Superior temporal gyrus (tissue), 1 donor: ENCODE measurements around the gene OR4Q2.
"Not testable (repeated sequence)": the region's sequence is repeated elsewhere in the genome, so short reads cannot be mapped to it uniquely, and the experiment has no call there.

ENCODE experiments used
- DNase-seq: peaks from one replicate; pipeline ENCODE4 v3.0.0-alpha.2; 2016; ENCODE audit errors: extremely low spot score

OR4Q2 gene

DNA sequence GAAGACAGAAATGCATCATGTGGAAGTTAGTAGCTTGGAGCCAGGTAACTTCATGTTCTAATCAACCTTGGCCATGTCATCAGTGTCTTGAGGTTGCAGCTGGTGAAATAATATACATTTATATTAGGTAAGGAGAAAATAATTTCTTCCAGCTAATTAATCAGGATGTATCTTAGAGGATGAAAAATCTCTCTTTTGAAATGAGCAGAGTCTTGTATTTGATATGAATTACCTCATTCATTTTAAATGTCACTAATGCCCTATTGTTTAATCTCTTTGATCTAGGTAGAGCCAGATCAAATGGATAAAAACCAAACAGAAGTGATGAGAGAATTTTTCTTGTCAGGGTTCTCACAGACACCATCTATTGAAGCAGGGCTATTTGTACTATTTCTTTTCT is at the start of gene OR4Q2:
Gene OR4Q2 (plus strand): TSS at position 301 of the 400 bp plus-strand sequence.
- no peak for DNase-seq

DNA sequence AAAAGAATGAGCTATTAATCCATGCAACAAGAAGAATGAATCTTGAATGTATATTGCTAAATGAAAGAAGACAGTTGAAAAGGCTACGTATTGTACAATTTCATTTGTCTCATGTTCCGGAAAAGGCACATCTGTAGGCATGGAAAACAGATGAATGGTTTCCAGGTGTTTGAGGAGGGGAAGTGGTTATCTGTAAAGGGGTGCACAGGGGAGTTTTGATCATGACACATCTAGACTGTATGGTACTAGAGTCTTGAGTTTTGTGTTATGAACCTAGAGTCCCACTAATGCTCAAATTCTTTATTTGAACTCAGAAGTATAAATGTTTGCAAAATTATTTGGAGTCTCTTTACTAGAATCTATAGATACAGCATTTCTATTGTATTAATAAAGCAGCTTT is 32.2 kb upstream of the OR4Q2 start:
- DNase-seq, result not testable (repeated sequence)

DNA sequence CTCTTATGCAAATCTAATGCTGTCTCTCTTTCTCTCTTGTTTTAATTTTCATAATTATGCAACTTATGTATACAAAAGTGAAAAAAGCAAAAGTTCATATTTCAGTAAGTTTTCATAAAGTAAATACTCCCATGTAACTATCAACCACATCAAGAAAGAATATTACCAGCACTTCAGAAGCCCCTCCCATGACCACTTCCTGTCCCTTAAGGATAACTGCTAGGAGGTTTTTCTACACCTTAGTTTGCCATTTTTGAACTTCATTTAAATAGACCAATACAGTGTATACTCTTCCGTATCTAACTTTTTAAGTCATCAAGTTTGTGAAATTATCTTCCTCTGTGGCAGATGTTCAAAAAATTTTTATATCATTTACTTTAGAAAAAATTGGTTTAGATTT is 27.1 kb upstream of the OR4Q2 start:
- no peak for DNase-seq

DNA sequence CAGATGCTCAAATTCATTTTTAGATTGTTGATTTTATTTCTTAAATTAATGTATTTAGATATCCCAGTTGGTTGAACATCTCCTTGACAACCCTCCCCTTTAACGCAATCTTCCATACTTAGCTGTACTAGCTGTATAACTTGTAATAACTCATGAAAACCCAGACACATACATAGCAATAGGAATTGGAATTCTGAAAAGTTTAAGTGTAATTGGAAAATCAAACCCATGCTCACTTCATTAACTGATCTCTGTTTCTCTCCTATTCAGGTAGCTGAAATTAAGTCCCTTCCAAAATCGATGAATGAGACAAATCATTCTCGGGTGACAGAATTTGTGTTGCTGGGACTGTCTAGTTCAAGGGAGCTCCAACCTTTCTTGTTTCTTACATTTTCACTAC is 26.7 kb upstream of the OR4Q2 start, which contains the start of gene OR4K15:
Gene OR4K15 (plus strand): TSS at position 301 of the 400 bp plus-strand sequence. CDS start 0 bp downstream, at position 301.
- DNase-seq, result no peak

DNA sequence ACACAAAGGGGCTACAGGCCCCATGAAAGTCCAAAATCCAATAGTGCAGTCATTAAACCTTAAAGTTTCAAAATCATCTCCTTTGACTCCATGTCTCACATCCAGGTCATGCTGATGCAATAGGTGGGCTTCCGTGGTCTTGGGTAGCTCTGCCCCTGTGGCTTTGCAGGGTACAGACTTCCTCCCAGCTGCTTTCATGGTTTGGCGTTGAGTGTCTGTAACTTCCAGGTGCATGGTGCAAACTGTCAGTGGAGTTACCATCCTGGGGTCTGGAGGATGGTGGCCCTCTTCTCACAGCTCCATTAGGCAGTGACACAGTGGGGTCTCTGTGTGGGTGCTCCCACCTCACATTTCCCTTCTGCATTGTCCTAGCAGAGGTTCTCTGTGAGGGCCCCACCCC is 8.5 kb upstream of the OR4Q2 start:
- no peak for DNase-seq

DNA sequence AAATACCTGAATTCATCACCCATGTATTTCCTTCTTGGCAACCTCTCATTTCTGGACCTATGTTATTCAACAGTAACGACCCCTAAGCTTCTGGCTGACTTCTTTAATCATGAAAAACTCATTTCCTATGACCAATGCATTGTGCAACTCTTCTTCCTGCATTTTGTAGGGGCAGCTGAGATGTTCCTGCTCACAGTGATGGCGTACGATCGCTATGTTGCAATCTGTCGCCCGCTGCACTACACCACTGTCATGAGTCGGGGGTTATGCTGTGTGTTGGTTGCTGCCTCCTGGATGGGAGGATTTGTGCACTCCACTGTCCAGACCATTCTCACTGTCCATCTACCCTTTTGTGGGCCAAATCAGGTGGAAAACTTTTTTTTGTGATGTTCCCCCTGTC is 356 bp downstream of the OR4Q2 start:
- DNase-seq, result no peak

DNA sequence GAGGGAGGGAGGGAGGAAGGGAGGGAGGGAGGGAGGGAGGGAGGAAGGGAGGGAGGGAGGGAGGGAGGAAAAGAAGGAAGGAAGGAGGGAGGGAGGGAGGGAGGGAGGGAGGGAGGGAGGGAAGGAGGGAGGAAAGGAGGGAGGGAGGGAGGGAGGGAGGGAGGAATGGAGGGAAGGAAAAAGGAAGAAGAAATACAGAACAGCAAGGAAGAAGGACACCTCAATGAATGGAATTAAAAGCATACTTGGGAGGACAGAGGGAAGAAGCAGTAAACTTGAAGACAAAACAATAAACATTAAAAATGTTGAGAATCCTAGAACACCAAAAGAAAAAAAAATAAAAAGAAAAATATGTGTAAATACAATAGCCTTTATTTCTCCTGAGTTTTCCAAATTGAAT is 6.2 kb downstream of the OR4Q2 start:
- DNase-seq, result no peak

DNA sequence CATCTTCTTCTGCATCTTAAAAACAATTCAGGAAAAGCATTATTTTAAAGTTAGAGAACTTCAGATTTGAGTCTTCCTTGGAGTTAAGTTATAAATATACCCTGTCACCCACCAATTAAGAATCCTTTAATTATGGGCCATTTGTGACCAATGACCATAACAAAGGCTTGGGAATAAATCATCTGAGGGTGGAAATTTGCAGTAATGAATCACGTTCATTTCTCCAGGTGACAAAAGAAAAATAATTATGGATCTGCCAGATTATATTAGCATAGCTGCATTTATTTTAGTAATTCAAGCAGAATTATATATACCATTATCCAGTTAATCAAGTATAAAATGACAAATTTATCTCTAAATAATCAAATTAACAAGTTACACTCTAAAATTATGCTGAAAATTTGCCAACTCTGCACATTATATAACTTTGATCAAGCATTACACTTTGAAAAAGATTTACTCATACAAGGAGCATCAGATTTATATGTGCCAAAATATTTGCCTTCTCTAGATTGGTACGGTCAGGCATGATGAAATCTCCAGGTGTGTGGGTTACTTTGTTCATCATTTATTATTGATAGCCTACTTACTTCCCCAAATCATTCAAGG is 17.4 kb downstream of the OR4Q2 start, which contains the start of gene OR4K14:
Gene OR4K14 (minus strand): TSS at position 51 of the 609 bp plus-strand sequence. CDS start 4,114 bp downstream, outside the sequence.
- DNase-seq, result no peak

DNA sequence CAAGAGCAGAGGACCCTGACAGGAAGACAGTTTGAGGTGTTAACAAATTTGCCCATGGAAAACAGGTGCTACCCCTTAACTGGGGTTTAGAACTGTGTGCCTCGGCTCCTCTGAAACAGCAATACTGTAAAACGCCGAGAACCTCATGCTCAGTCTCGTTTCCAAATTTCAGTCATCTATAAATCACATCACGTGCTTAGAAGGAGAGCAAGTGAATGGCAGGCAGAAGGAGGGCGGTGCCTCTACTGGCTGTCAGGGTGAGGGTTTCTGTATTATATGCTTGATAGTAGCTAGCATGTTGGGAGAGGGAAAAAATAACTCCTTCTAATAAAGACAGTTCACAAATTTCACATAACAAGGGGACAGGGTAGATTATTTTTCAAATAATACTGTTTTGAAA is 29.1 kb downstream of the OR4Q2 start:
- no peak for DNase-seq

DNA sequence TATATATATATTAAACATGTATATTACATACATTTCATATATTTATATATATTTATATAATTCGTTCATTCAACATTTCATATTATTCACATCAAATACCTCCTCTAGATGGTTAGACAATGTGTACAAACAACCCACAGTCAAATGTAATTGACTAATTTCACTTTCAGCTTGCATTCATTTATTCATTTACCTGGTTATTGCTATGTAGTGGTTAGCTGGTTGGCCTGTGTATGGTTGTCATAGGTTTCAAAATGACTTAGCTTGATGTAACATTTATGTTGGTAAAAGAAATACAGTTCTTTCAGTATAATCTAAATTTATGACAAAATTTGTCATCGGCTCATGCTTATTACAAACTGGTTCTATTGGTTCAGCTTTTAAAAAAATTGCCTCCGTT is 33.5 kb downstream of the OR4Q2 start:
- no peak for DNase-seq

DNA sequence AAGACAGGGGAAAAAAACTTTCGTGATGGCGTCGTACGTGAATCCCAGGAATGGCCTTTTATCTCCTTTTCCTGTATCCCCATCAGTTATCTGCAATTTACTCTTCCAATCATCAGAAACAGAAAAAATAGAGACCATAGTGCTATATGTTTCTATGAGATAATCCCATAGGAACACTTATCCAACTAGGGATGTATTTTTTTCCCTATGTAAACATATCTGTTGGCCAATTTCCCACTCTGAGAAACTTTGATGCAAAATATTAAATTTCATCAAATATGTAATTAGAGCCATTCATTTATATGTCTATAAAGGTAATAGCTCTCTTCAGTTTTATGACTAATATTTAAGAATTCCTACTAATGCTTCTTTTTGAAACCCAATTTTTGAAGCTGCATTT is 34.0 kb downstream of the OR4Q2 start, which contains the start of gene OR4K13:
Gene OR4K13 (minus strand): TSS at position 101 of the 400 bp plus-strand sequence. CDS start 1,280 bp downstream, outside the sequence.
- no peak for DNase-seq

DNA sequence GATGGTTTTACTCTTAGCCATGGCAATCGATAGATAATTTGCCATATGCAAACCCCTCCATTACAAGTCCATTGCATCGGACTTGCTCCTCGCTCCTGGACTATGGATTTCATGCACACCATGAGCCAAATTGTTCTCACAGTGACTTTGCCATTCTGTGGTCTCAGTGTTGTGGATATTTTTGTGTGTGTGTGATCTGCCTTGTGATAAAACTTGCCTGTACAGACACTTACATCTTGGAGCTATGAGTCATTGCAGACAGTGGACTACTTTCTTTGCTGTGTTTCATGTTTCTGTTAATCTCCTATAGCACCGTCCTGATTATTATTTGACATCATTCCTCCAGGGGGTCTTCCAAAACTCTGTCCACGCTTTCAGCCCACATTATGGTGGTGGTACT is 42.3 kb downstream of the OR4Q2 start:
- no peak for DNase-seq

DNA sequence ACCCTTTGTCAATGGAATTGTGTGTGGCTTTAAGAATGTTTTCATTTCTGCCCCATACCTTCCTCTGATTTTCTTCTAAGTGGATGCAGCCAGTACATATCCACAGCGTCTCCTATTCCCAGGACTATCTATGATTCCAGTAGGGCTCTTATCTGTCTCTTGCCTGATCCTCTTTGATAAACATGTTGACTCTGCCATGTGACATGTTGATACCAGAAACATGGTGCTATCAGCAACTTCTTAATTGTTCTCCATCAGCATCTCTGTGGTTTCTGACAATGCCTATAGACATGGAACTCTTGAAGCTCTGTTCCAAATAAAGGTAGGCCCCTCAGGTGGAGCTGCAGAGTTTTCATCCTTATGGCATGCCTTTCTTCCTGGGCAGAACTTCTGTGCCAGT is 46.2 kb downstream of the OR4Q2 start:
- DNase-seq, result no peak
